HepG2 (cell line): ENCODE results near the gene GNG7. TPM values are rescaled to one million over a fixed set of nuclear protein-coding genes. Genes with fewer than 3 reads are reported as not detected.

Source experiments
- FOXJ3 ChIP-seq: sonication (generic); formaldehyde crosslinking; IDR thresholded peaks from 2 replicates; pipeline ENCODE4 v1.4.0; 2020; ENCODE audit warnings: missing genetic modification reagents, mild to moderate bottlenecking, borderline replicate concordance
- GLI4 ChIP-seq: sonication (generic); formaldehyde crosslinking; IDR thresholded peaks from 2 replicates; pipeline ENCODE4 v1.5.1; 2020; ENCODE audit warnings: missing genetic modification reagents, mild to moderate bottlenecking, moderate library complexity, borderline replicate concordance
- HOXA9 ChIP-seq: sonication (generic); formaldehyde crosslinking; IDR thresholded peaks from 2 replicates; pipeline ENCODE4 v1.8.1; 2022; ENCODE audit warnings: missing genetic modification reagents, mild to moderate bottlenecking, moderate library complexity, borderline replicate concordance
- IKZF1 ChIP-seq: fragments of 450-650 bp; IDR thresholded peaks from 2 replicates; pipeline ENCODE4 v1.7.1; 2016
- KAT2B ChIP-seq: fragments of 150-350 bp; IDR thresholded peaks from 2 replicates; pipeline ENCODE4 v1.6.1; 2014; ENCODE audit warnings: low read depth, low read length, borderline replicate concordance
- KAT8 ChIP-seq: IDR thresholded peaks from 2 replicates; pipeline ENCODE4 v1.6.1; 2016; ENCODE audit warnings: missing genetic modification reagents, missing compliant biosample characterization
- LCORL ChIP-seq, 2 experiments: fragments of 450-650 bp in 1 of 2; sonication (generic) in 1 of 2; formaldehyde crosslinking in 1 of 2; IDR thresholded peaks; 2 replicates each; pipeline versions ENCODE4 v1.5.0 to v1.6.1; 2017 to 2020; ENCODE audit warnings: antibody characterized with exemption in 1 of 2, missing genetic modification reagents in 1 of 2
- MEF2D ChIP-seq: sonication (generic); formaldehyde crosslinking; IDR thresholded peaks from 2 replicates; pipeline ENCODE4 v1.5.1; 2020; ENCODE audit warnings: mild to moderate bottlenecking, missing genetic modification reagents
- MYC ChIP-seq: sonication (generic); formaldehyde crosslinking; IDR thresholded peaks from 2 replicates; pipeline ENCODE4 v1.9.0; 2021; ENCODE audit warnings: missing genetic modification reagents, borderline replicate concordance
- NAIF1 ChIP-seq: sonication (generic); formaldehyde crosslinking; IDR thresholded peaks from 2 replicates; pipeline ENCODE4 v1.5.0; 2020; ENCODE audit warnings: mild to moderate bottlenecking, missing genetic modification reagents, borderline replicate concordance
- SATB2 ChIP-seq: sonication (generic); formaldehyde crosslinking; IDR thresholded peaks from 2 replicates; pipeline ENCODE4 v1.5.0; 2020; ENCODE audit warnings: missing genetic modification reagents
- ZFP41 ChIP-seq: sonication (generic); formaldehyde crosslinking; IDR thresholded peaks from 2 replicates; pipeline ENCODE4 v1.4.0; 2020; ENCODE audit warnings: mild to moderate bottlenecking, missing genetic modification reagents, borderline replicate concordance
- ZNF121 ChIP-seq: sonication (generic); formaldehyde crosslinking; IDR thresholded peaks from 2 replicates; pipeline ENCODE4 v1.5.0; 2020; ENCODE audit warnings: mild to moderate bottlenecking, missing genetic modification reagents
- ZSCAN12 ChIP-seq: sonication (generic); formaldehyde crosslinking; IDR thresholded peaks from 2 replicates; pipeline ENCODE4 v1.9.0; 2021; ENCODE audit warnings: mild to moderate bottlenecking, missing genetic modification reagents
- polyA plus RNA-seq, 8 experiments: library from polyadenylated mRNA; depleted of rRNA in 3 of 8; stranded (reverse) in 7 of 8; unstranded in 1 of 8; fragments of >200 nt; fragmentation: Illumina TruSeq in 4 of 8; extraction: Trizol in 4 of 8; gene quantifications; 2 replicates each; pipeline versions ENCODE4 v1.2.1 to v1.2.3, GENCODE V29; 2011 to 2016; ENCODE audit warnings: low read depth in 4 of 8, missing spikeins in 1 of 8, mixed read lengths in 1 of 8; ENCODE audit not compliant: insufficient read depth in 1 of 8
- total RNA-seq, 5 experiments: library from RNA; depleted of rRNA; stranded (reverse); fragments of >200 nt; fragmentation: Illumina TruSeq; extraction: Trizol; gene quantifications; 2 replicates each; pipeline ENCODE4 v1.2.3, GENCODE V29; 2016; ENCODE audit warnings: low read depth in 1 of 5
- TF ChIP-seq, protein P1 (sequence below): IDR thresholded peaks from 2 replicates; pipeline ENCODE4 v1.4.0; 2020; ENCODE audit warnings: mild to moderate bottlenecking, missing genetic modification reagents
- TF ChIP-seq, protein P2 (sequence below): sonication (generic); formaldehyde crosslinking; IDR thresholded peaks from 2 replicates; pipeline ENCODE4 v1.4.0; 2020; ENCODE audit warnings: missing genetic modification reagents
- TF ChIP-seq, protein P3 (sequence below): sonication (generic); formaldehyde crosslinking; IDR thresholded peaks from 2 replicates; pipeline ENCODE4 v1.4.0; 2020; ENCODE audit warnings: missing genetic modification reagents

The GNG7 gene
- total and polyA plus RNA-seq, 2 of the 13 experiments (the other 11 are each of a cell fraction or from before 2014, with no cell fraction given): 1.4 to 3.3 TPM

DNA sequence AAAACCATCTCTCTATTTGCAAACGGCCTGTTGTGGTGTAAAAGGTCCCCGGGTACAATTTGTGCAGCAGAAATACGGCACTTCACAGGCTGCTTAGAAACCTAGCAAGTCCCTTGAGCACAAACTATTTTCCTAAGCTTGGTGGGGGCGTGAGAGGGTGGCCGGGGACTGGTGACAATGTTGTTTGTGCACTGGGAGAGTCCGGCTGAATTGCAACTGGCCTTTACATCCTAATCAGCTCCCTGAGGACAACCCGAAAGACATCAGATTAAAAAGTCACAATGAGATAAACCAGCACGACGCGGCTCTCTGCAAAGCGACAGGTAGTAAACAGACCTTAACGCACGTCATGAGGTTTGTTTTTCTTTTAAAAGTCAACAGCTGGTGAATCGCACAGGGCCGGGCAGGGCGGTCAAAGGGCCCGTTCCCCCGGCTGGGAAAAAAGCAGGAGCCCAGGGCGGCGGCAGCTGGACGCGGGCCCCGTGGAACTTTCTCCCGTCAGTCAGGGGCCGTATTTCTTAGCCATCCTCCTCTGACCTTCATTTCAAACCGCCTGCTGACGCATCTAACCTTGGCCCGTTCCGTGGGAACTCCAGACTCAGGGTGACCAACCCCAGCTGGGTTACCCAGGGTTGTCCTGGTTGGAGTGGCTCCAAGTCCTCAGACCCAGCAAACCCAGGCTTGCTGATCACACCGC, 114.3 kb downstream of the GNG7 start (continued):
- TF ChIP-seq HOXA9 (CRISPR knock-in tag): no peak
- TF ChIP-seq ZNF121 (CRISPR knock-in tag): peak; percentile 82
- TF ChIP-seq, protein P1, sequence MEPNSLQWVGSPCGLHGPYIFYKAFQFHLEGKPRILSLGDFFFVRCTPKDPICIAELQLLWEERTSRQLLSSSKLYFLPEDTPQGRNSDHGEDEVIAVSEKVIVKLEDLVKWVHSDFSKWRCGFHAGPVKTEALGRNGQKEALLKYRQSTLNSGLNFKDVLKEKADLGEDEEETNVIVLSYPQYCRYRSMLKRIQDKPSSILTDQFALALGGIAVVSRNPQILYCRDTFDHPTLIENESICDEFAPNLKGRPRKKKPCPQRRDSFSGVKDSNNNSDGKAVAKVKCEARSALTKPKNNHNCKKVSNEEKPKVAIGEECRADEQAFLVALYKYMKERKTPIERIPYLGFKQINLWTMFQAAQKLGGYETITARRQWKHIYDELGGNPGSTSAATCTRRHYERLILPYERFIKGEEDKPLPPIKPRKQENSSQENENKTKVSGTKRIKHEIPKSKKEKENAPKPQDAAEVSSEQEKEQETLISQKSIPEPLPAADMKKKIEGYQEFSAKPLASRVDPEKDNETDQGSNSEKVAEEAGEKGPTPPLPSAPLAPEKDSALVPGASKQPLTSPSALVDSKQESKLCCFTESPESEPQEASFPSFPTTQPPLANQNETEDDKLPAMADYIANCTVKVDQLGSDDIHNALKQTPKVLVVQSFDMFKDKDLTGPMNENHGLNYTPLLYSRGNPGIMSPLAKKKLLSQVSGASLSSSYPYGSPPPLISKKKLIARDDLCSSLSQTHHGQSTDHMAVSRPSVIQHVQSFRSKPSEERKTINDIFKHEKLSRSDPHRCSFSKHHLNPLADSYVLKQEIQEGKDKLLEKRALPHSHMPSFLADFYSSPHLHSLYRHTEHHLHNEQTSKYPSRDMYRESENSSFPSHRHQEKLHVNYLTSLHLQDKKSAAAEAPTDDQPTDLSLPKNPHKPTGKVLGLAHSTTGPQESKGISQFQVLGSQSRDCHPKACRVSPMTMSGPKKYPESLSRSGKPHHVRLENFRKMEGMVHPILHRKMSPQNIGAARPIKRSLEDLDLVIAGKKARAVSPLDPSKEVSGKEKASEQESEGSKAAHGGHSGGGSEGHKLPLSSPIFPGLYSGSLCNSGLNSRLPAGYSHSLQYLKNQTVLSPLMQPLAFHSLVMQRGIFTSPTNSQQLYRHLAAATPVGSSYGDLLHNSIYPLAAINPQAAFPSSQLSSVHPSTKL (CRISPR knock-in tag): peak; percentile 78; the same call in 1 of the 2 replicates
- TF ChIP-seq ZFP41 (CRISPR knock-in tag): peak; percentile 73; the same call in 1 of the 2 replicates
- TF ChIP-seq LCORL (IDR thresholded peaks at IDR 0.05): no peak
- peak; percentile 91 for TF ChIP-seq LCORL (CRISPR knock-in tag; IDR thresholded peaks at IDR 0.05)
- TF ChIP-seq FOXJ3 (CRISPR knock-in tag): peak; percentile 70; the same call in 1 of the 2 replicates
- TF ChIP-seq ZSCAN12 (CRISPR knock-in tag): peak; percentile 89
- TF ChIP-seq IKZF1: no peak
- TF ChIP-seq, protein P2, sequence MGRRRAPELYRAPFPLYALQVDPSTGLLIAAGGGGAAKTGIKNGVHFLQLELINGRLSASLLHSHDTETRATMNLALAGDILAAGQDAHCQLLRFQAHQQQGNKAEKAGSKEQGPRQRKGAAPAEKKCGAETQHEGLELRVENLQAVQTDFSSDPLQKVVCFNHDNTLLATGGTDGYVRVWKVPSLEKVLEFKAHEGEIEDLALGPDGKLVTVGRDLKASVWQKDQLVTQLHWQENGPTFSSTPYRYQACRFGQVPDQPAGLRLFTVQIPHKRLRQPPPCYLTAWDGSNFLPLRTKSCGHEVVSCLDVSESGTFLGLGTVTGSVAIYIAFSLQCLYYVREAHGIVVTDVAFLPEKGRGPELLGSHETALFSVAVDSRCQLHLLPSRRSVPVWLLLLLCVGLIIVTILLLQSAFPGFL (CRISPR knock-in tag): no peak
- TF ChIP-seq SATB2: 0 out of 2 replicates have a peak, but pooled peaks have one; percentile 41
- TF ChIP-seq KAT2B: no peak
- peak; percentile 60 for TF ChIP-seq MYC (CRISPR knock-in tag)
- TF ChIP-seq NAIF1 (CRISPR knock-in tag): 0 out of 2 replicates have a peak, but pooled peaks have one; percentile 30
- no peak for TF ChIP-seq MEF2D (CRISPR knock-in tag)
- TF ChIP-seq, protein P3, sequence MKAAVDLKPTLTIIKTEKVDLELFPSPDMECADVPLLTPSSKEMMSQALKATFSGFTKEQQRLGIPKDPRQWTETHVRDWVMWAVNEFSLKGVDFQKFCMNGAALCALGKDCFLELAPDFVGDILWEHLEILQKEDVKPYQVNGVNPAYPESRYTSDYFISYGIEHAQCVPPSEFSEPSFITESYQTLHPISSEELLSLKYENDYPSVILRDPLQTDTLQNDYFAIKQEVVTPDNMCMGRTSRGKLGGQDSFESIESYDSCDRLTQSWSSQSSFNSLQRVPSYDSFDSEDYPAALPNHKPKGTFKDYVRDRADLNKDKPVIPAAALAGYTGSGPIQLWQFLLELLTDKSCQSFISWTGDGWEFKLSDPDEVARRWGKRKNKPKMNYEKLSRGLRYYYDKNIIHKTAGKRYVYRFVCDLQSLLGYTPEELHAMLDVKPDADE (CRISPR knock-in tag): no peak
- no peak for TF ChIP-seq GLI4 (CRISPR knock-in tag)
- TF ChIP-seq KAT8 (CRISPR knock-in tag): peak; percentile 69; the same call in 1 of the 2 replicates
